ENCODE measurements around the gene GNRHR. TPM values are rescaled to one million over a fixed set of nuclear protein-coding genes. Genes with fewer than 3 reads are reported as not detected.

Gene GNRHR
- total RNA-seq, 1 donor from 2014 or later: not detected

GRCh38 chr4:67700738-67701516 is 53.3 kb downstream of the GNRHR start, which contains the start of gene UBA6:
Gene UBA6 (minus strand): TSS chr4:67701155. CDS start chr4:67701119, 36 bp downstream.
- Mint-ChIP-seq H3K27ac (peak within 1 kb of the TSS; percentile 94), H3K4me3 (peak within 1 kb of the TSS; percentile 92), H3K27me3 (no peaks in the 10 kb centered on the region), H3K9me3 (peaks cover 3% of the 10 kb centered on the region), H3K4me1 (peaks cover 61% of the 10 kb centered on the region), H3K36me3 (ENCODE audit: low read depth) (peaks cover 23% of the 10 kb centered on the region)
- ChIA-PET POLR2A (interaction anchor here (0.6 to 3.7 kb wide), 7 partner anchors 46 to 156 kb away, joined by 3 to 35 read pairs (median 5); partner anchors contain the start of genes CENPC and STAP1), CTCF (interaction anchor here (1.0 to 1.7 kb wide), 5 partner anchors 14 to 155 kb away, joined by 3 to 6 read pairs (median 4); partner anchors contain the start of gene CENPC)
- intact Hi-C loops (cut with micrococcal nuclease): loop anchor here (1.0 to 2.0 kb wide), 7 partner anchors 13 to 649 kb away; partner anchors contain the start of genes CENPC and YTHDC1
- peak; percentile 95 for ATAC-seq (ENCODE audit: low read depth)
- no peak for TF ChIP-seq CTCF (IDR thresholded peaks at IDR 0.05)
- DNase-seq: peak; percentile 89

- no peak for TF ChIP-seq CTCF (IDR thresholded peaks at IDR 0.05)
- intact Hi-C loops (cut with micrococcal nuclease): loop anchor here (1.0 to 2.0 kb wide), 2 partner anchors 14 to 67 kb away; no protein-coding TSS in a partner anchor
- Mint-ChIP-seq H3K36me3 (ENCODE audit: low read depth) (peaks cover 23% of the 10 kb centered on the region), H3K27me3 (no peaks in the 10 kb centered on the region), H3K4me1 (peaks cover 55% of the 10 kb centered on the region), H3K4me3 (peak overlapping the region; percentile 92), H3K9me3 (no peaks in the 10 kb centered on the region), H3K27ac (peak overlapping the region; percentile 94)
- CTCF ChIA-PET: interaction anchor here (1.0 to 1.7 kb wide), 4 partner anchors 13 to 154 kb away, joined by 3 to 6 read pairs (median 4); partner anchors contain the start of gene CENPC
- DNase-seq: no peak
- POLR2A ChIA-PET: interaction anchor here (0.8 to 3.7 kb wide), 4 partner anchors 119 to 155 kb away, joined by 3 to 35 read pairs (median 4); partner anchors contain the start of genes CENPC and STAP1
- peak; percentile 1 for ATAC-seq (ENCODE audit: low read depth)
These were observed 54.0 kb downstream of the GNRHR start for GRCh38 chr4:67700116-67700737.

- H3K36me3 Mint-ChIP-seq (ENCODE audit: low read depth): peaks cover 24% of the 10 kb centered on the region
- no peaks in the 10 kb centered on the region for H3K27me3 Mint-ChIP-seq
- ChIA-PET POLR2A (interaction anchor here (0.8 to 3.7 kb wide), 3 partner anchors 118 to 155 kb away, joined by 3 to 35 read pairs (median 4); partner anchors contain the start of gene CENPC), CTCF (interaction anchor here (1.0 to 1.4 kb wide), 2 partner anchors 47 to 150 kb away, joined by 3 to 5 read pairs; no protein-coding TSS in a partner anchor)
- H3K4me3 Mint-ChIP-seq: peak overlapping the region; percentile 92
- ATAC-seq (ENCODE audit: low read depth) (no peak), DNase-seq (no peak)
- TF ChIP-seq CTCF (IDR thresholded peaks at IDR 0.05): no peak
- peaks cover 53% of the 10 kb centered on the region for H3K4me1 Mint-ChIP-seq
- no peak overlapping the region for H3K27ac Mint-ChIP-seq
- intact Hi-C loops (cut with micrococcal nuclease): loop anchor here (1.0 to 2.0 kb wide), 2 partner anchors 15 to 67 kb away; no protein-coding TSS in a partner anchor
- H3K9me3 Mint-ChIP-seq: no peaks in the 10 kb centered on the region
These were observed 54.6 kb downstream of the GNRHR start for GRCh38 chr4:67699603-67700002.

GRCh38 chr4:67697860-67698687 is 56.1 kb downstream of the GNRHR start:
- intact Hi-C loops (cut with micrococcal nuclease): loop anchor here (2.0 kb wide), 1 partner anchor 17 kb away; no protein-coding TSS in a partner anchor
- no peak overlapping the region for H3K27ac Mint-ChIP-seq
- DNase-seq: no peak
- H3K4me3 Mint-ChIP-seq: no peak overlapping the region
- ChIA-PET CTCF (no interaction called here), POLR2A (no interaction called here)
- no peaks in the 10 kb centered on the region for H3K9me3 Mint-ChIP-seq
- peaks cover 42% of the 10 kb centered on the region for H3K4me1 Mint-ChIP-seq
- peaks cover 26% of the 10 kb centered on the region for H3K36me3 Mint-ChIP-seq (ENCODE audit: low read depth)
- no peak for TF ChIP-seq CTCF (IDR thresholded peaks at IDR 0.05)
- no peak for ATAC-seq (ENCODE audit: low read depth)
- no peaks in the 10 kb centered on the region for H3K27me3 Mint-ChIP-seq

Data from activated B cell treated with CpG ODN at 0.5 μM for 24 hours (primary cell).